Calu3 (cell line): ENCODE data around the gene PWWP2B. TPM values are rescaled to one million over a fixed set of nuclear protein-coding genes. Genes with fewer than 3 reads are reported as not detected.

Source experiments
- BruUV-seq: library from RNA; stranded (reverse); fragments of 400-500 nt; replicated peaks from 2 replicates; lab custom pipeline; 2021; lab: Mats Ljungman, UMichigan
- CTCF ChIA-PET: fragments of 300-600 bp; sonication (Branson Sonifier 250); formaldehyde crosslinking; loops from one replicate; lab custom pipeline; 2022; ENCODE audit warnings: antibody characterized with exemption; lab: Charles Lee
- DNase-seq: peaks from one replicate; pipeline ENCODE4 v3.0.0; 2022
- H3K27ac Mint-ChIP-seq: one replicate; pipeline ENCODE4 v1.8.0; 2022; ENCODE audit warnings: mixed read lengths; ENCODE audit not compliant: unreplicated experiment
- H3K27me3 Mint-ChIP-seq: one replicate; pipeline ENCODE4 v1.8.0; 2022; ENCODE audit warnings: mixed read lengths; ENCODE audit not compliant: unreplicated experiment
- H3K36me3 Mint-ChIP-seq: one replicate; pipeline ENCODE4 v1.8.0; 2022; ENCODE audit warnings: mild to moderate bottlenecking, moderate library complexity, mixed read lengths; ENCODE audit not compliant: insufficient read depth, unreplicated experiment
- H3K4me1 Mint-ChIP-seq: one replicate; pipeline ENCODE4 v1.8.0; 2022; ENCODE audit warnings: mild to moderate bottlenecking, low read depth, mixed read lengths; ENCODE audit not compliant: unreplicated experiment
- H3K4me3 Mint-ChIP-seq: one replicate; pipeline ENCODE4 v1.8.0; 2022; ENCODE audit warnings: mild to moderate bottlenecking, low read depth, moderate library complexity, mixed read lengths; ENCODE audit not compliant: unreplicated experiment
- H3K9me3 Mint-ChIP-seq: one replicate; pipeline ENCODE4 v1.8.0; 2022; ENCODE audit warnings: low read depth, mixed read lengths; ENCODE audit not compliant: unreplicated experiment
- intact Hi-C: fragments of 100-400 bp; cut with micrococcal nuclease; formaldehyde crosslinking; loops from one replicate; pipeline ENCODE4 v1.10.0; 2022; ENCODE audit not compliant: unreplicated experiment
- total RNA-seq: library from RNA; stranded (reverse); gene quantifications from 2 replicates; pipeline ENCODE4 v1.2.3, GENCODE V29; 2022
- TF ChIP-seq, protein P1 (sequence below): fragments of 200-600 bp; IDR thresholded peaks from one replicate; pipeline ENCODE4 v1.8.0; 2022; ENCODE audit warnings: antibody characterized with exemption; ENCODE audit not compliant: unreplicated experiment

Gene PWWP2B
- total RNA-seq, 1 experiment from 2014 or later: 12.9 TPM

DNA sequence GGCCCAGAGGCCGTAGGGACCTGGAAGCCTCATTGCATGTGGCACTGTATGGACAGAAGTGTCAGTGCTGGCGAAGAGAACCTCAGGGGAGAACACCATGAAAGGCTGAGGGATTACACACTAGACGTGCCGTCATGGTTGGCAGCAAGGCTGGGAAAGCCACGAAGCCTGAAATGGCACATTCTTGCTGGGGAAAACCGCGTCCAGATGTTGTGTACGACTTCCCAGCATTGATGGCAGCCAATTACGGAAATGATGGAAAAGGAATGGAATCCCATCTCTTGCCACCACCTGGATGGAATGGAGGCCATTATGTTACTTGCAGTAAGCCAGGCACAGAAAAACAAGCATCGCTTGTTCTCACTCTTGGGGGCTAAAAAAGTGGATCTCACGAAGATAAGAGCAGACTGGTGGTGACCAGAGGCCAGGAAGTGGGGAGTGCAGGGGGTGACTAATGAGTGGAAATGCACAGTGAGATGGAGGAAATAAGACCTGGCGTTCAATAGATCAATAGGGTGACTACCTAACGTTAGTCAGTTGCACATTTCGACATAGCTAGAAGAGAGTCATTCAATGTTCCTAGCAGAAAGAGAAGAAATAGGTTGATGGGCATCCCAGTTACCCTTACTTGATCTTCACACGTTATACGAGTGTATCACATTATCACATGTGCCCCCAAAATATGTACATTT, 14.6 kb upstream of the PWWP2B start:
- no peak for DNase-seq

GRCh38 chr10:132383101-132383500, 13.9 kb upstream of the PWWP2B start:
- no peak for DNase-seq
- CTCF ChIA-PET: no interaction called here
- intact Hi-C loops: no loop called here
- Mint-ChIP-seq H3K9me3 (no peaks in the 10 kb centered on the region), H3K27ac (no peak overlapping the region), H3K27me3 (peaks cover 22% of the 10 kb centered on the region), H3K4me1 (peaks cover 6% of the 10 kb centered on the region), H3K4me3 (no peak overlapping the region), H3K36me3 (no peaks in the 10 kb centered on the region)
- BruUV-seq: no TSS peak
- TF ChIP-seq, protein P1, sequence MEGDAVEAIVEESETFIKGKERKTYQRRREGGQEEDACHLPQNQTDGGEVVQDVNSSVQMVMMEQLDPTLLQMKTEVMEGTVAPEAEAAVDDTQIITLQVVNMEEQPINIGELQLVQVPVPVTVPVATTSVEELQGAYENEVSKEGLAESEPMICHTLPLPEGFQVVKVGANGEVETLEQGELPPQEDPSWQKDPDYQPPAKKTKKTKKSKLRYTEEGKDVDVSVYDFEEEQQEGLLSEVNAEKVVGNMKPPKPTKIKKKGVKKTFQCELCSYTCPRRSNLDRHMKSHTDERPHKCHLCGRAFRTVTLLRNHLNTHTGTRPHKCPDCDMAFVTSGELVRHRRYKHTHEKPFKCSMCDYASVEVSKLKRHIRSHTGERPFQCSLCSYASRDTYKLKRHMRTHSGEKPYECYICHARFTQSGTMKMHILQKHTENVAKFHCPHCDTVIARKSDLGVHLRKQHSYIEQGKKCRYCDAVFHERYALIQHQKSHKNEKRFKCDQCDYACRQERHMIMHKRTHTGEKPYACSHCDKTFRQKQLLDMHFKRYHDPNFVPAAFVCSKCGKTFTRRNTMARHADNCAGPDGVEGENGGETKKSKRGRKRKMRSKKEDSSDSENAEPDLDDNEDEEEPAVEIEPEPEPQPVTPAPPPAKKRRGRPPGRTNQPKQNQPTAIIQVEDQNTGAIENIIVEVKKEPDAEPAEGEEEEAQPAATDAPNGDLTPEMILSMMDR: no peak

More for the DNA sequence above, 14.6 kb upstream of the PWWP2B start:
- BruUV-seq: no TSS peak
- Mint-ChIP-seq H3K4me1 (peaks cover 6% of the 10 kb centered on the region), H3K27me3 (peaks cover 22% of the 10 kb centered on the region), H3K27ac (no peak overlapping the region), H3K36me3 (no peaks in the 10 kb centered on the region), H3K9me3 (no peaks in the 10 kb centered on the region), H3K4me3 (no peak overlapping the region)
- intact Hi-C loops: no loop called here
- CTCF ChIA-PET: no interaction called here
- TF ChIP-seq, protein P1: no peak

DNA sequence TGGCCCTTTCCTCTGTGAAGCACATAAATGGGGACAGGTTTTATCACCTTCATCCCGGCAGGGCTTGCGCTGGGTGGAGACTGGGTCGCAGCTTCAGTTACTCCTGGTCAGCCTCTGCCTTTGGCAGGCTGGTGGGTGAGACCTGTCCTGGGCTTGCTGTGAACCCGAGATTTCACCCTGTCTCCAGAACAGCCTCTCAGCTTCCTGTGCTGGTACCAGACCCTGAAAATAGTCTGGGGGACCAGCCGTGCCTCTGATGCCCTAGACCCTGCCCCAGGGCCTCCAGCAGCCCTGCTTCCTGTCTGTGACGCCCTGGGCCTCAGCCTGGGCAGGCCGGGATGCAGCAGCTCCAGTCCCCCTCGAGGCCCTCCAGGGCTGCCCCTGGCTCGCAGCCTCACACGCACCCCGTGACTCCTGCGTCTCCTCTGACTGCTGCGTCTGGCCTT, 13.2 kb upstream of the PWWP2B start:
- TF ChIP-seq, protein P1: no peak
- intact Hi-C loops: no loop called here
- BruUV-seq: no TSS peak
- H3K4me3 Mint-ChIP-seq: no peak overlapping the region
- peaks cover 22% of the 10 kb centered on the region for H3K27me3 Mint-ChIP-seq
- no peaks in the 10 kb centered on the region for H3K9me3 Mint-ChIP-seq
- H3K27ac Mint-ChIP-seq: no peak overlapping the region
- peaks cover 6% of the 10 kb centered on the region for H3K4me1 Mint-ChIP-seq
- CTCF ChIA-PET: no interaction called here
- H3K36me3 Mint-ChIP-seq: no peaks in the 10 kb centered on the region
- DNase-seq: no peak

GRCh38 chr10:132384618-132385388, 12.2 kb upstream of the PWWP2B start:
- Mint-ChIP-seq H3K9me3 (no peaks in the 10 kb centered on the region), H3K27ac (no peak overlapping the region), H3K27me3 (peaks cover 22% of the 10 kb centered on the region), H3K36me3 (no peaks in the 10 kb centered on the region), H3K4me3 (no peak overlapping the region), H3K4me1 (peaks cover 6% of the 10 kb centered on the region)
- intact Hi-C loops: no loop called here
- TF ChIP-seq, protein P1: no peak
- no TSS peak for BruUV-seq
- DNase-seq: no peak
- CTCF ChIA-PET: no interaction called here
